ENCODE measurements around the gene HSD17B8. TPM values are rescaled to one million over a fixed set of nuclear protein-coding genes. Genes with fewer than 3 reads are reported as not detected.

Gene HSD17B8
- polyA plus RNA-seq, 2 of the 4 experiments (the other 2 are of a cell fraction): 9.5 to 16.5 TPM

DNA sequence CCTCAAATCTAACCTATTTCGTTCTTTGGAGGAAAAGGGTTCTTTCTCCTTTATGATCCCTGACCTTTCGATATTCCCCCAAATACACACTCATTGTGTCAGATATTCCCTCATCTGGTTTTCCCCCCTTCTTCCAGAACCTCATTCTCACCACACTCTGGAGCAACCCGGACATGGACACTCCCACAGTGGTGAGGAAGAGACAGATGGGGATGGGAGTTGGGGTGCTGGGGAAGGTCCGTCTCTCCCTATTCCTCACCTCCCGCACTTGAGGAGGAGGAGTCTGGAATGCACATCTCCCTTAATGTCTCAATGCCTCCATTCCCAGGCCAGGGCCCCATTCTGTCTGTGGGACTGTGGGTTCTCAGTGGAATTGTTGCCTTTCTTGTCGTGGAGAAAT is 2.5 kb upstream of the HSD17B8 start:
- CTCF ChIA-PET: interaction anchor here (1.0 kb wide), 1 partner anchor 46 kb away, joined by 3 read pairs; no protein-coding TSS in a partner anchor
- no peak overlapping the region for H3K27ac ChIP-seq
- FAIRE-seq: no peak
- TF ChIP-seq CBX8 (IDR thresholded peaks at IDR 0.05) (no peak), EHMT2 (IDR thresholded peaks at IDR 0.05; ENCODE audit: low read depth) (no peak), E2F6 (IDR thresholded peaks at IDR 0.05; ENCODE audit: borderline replicate concordance, low read depth) (no peak)
- no peaks in the 10 kb centered on the region for H3K9me3 ChIP-seq
- H3K4me1 ChIP-seq: peaks cover 46% of the 10 kb centered on the region
- DNase-seq (ENCODE audit: low read depth in 1 of 2, low spot score in 1 of 2): no peak
- WGBS (ENCODE audit: missing lambda C conversion rate): 93% methylated on average over 6 of the region's 6 CpGs
- H3K4me2 ChIP-seq: peak overlapping the region; percentile 97
- ATAC-seq: no peak
- POLR2A ChIA-PET: no interaction called here
- H3K4me3 ChIP-seq: peak overlapping the region; percentile 98

GRCh38 chr6:33202799-33203198 is 1.7 kb upstream of the HSD17B8 start:
- no peak for DNase-seq (ENCODE audit: low read depth in 1 of 2, low spot score in 1 of 2)
- TF ChIP-seq RNF2 (IDR thresholded peaks at IDR 0.05; ENCODE audit: borderline replicate concordance, low read depth) (no peak), NPAS2 (CRISPR knock-in tag; IDR thresholded peaks at IDR 0.05; ENCODE audit: borderline replicate concordance) (no peak), HES2 (IDR thresholded peaks at IDR 0.05) (no peak), E2F6 (IDR thresholded peaks at IDR 0.05; ENCODE audit: borderline replicate concordance, low read depth) (no peak), TFCP2L1 (CRISPR knock-in tag; IDR thresholded peaks at IDR 0.05) (no peak), PHF8 (IDR thresholded peaks at IDR 0.05; ENCODE audit: borderline replicate concordance, low read depth) (no peak), EHMT2 (IDR thresholded peaks at IDR 0.05; ENCODE audit: low read depth) (no peak), CBX2 (IDR thresholded peaks at IDR 0.05; ENCODE audit: borderline replicate concordance, low read depth) (no peak), ZNF302 (CRISPR knock-in tag; IDR thresholded peaks at IDR 0.05) (no peak), POLR2AphosphoS2 (conservative IDR thresholded peaks at IDR 0.05; ENCODE audit: low read length) (no peak), BHLHE40 (IDR thresholded peaks at IDR 0.05; ENCODE audit: low read depth, low read length) (no peak)
- ChIA-PET POLR2A (no interaction called here), CTCF (interaction anchor here (0.8 kb wide), 1 partner anchor 46 kb away, joined by 3 read pairs; no protein-coding TSS in a partner anchor)
- no peak overlapping the region for H3K4me3 ChIP-seq
- 77% methylated on average over 6 of the region's 6 CpGs for WGBS (ENCODE audit: missing lambda C conversion rate)
- H3K9me3 ChIP-seq: no peaks in the 10 kb centered on the region
- no peak overlapping the region for H3K4me2 ChIP-seq
- no peak for FAIRE-seq
- no peak overlapping the region for H3K27ac ChIP-seq
- peaks cover 50% of the 10 kb centered on the region for H3K4me1 ChIP-seq
- no peak for ATAC-seq

DNA sequence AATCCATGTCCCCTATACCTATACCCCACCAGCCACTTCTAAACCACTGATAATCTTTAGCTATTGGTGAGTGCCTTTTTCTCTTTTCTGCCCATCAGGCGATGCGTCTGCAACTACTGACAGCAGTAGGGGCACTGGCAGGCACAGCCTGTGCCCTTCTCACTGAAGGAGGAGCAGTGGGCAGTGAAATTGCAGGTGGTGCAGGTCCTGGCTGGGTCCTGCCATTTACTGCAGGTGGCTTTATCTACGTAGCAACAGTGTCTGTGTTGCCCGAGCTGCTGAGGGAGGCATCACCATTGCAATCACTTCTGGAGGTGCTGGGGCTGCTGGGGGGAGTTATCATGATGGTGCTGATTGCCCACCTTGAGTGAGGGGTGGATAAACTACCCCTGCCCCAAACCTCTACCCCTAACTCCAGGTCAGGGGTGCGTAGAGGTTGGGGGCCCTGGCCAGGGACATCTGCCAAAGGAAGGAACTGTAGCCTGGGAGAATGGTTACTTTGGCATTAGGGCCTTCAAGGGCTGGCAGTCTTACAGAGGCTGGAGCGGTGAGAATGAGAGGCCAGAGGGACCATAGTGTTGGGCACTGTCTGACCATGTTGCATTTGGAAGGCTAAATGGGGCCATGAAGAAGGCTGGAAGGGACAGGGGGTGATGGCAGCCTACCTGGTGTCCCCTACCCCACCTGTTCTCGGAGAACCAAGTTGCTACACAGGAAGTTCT is 851 bp upstream of the HSD17B8 start:
- TF ChIP-seq CBX8 (IDR thresholded peaks at IDR 0.05) (no peak), GATA3 (IDR thresholded peaks at IDR 0.05; ENCODE audit: borderline replicate concordance) (no peak), NFE2L2 (conservative IDR thresholded peaks at IDR 0.05; ENCODE audit: low read length) (no peak), SREBF2 (IDR thresholded peaks at IDR 0.05) (no peak), RAD21 (conservative IDR thresholded peaks at IDR 0.05 in 1 of 2, IDR thresholded peaks at IDR 0.05 in 1 of 2) (no peak), HOXA7 (CRISPR knock-in tag; IDR thresholded peaks at IDR 0.05) (no peak), CHD2 (IDR thresholded peaks at IDR 0.05; ENCODE audit: low read length, partially characterized antibody) (no peak), FOXS1 (CRISPR knock-in tag; IDR thresholded peaks at IDR 0.05) (no peak), EHF (CRISPR knock-in tag; IDR thresholded peaks at IDR 0.05) (no peak), EHMT2 (IDR thresholded peaks at IDR 0.05; ENCODE audit: low read depth) (no peak), HDAC2 (IDR thresholded peaks at IDR 0.05) (no peak)
- TF ChIP-seq, protein P1, sequence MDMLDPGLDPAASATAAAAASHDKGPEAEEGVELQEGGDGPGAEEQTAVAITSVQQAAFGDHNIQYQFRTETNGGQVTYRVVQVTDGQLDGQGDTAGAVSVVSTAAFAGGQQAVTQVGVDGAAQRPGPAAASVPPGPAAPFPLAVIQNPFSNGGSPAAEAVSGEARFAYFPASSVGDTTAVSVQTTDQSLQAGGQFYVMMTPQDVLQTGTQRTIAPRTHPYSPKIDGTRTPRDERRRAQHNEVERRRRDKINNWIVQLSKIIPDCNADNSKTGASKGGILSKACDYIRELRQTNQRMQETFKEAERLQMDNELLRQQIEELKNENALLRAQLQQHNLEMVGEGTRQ (IDR thresholded peaks at IDR 0.05): no peak
- TF ChIP-seq, protein P2, sequence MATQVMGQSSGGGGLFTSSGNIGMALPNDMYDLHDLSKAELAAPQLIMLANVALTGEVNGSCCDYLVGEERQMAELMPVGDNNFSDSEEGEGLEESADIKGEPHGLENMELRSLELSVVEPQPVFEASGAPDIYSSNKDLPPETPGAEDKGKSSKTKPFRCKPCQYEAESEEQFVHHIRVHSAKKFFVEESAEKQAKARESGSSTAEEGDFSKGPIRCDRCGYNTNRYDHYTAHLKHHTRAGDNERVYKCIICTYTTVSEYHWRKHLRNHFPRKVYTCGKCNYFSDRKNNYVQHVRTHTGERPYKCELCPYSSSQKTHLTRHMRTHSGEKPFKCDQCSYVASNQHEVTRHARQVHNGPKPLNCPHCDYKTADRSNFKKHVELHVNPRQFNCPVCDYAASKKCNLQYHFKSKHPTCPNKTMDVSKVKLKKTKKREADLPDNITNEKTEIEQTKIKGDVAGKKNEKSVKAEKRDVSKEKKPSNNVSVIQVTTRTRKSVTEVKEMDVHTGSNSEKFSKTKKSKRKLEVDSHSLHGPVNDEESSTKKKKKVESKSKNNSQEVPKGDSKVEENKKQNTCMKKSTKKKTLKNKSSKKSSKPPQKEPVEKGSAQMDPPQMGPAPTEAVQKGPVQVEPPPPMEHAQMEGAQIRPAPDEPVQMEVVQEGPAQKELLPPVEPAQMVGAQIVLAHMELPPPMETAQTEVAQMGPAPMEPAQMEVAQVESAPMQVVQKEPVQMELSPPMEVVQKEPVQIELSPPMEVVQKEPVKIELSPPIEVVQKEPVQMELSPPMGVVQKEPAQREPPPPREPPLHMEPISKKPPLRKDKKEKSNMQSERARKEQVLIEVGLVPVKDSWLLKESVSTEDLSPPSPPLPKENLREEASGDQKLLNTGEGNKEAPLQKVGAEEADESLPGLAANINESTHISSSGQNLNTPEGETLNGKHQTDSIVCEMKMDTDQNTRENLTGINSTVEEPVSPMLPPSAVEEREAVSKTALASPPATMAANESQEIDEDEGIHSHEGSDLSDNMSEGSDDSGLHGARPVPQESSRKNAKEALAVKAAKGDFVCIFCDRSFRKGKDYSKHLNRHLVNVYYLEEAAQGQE (IDR thresholded peaks at IDR 0.05): no peak
- TF ChIP-seq, protein P3, sequence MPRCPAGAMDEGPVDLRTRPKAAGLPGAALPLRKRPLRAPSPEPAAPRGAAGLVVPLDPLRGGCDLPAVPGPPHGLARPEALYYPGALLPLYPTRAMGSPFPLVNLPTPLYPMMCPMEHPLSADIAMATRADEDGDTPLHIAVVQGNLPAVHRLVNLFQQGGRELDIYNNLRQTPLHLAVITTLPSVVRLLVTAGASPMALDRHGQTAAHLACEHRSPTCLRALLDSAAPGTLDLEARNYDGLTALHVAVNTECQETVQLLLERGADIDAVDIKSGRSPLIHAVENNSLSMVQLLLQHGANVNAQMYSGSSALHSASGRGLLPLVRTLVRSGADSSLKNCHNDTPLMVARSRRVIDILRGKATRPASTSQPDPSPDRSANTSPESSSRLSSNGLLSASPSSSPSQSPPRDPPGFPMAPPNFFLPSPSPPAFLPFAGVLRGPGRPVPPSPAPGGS (IDR thresholded peaks at IDR 0.05): no peak
- Histone ChIP-seq H3K4me3 (no peak overlapping the region), H3K4me1 (peaks cover 49% of the 10 kb centered on the region), H3K4me2 (peak overlapping the region; percentile 76), H3K27ac (peak overlapping the region in 1 of 2 experiments; percentile 100; a peak in 3 of 6 replicates), H3K9me3 (no peaks in the 10 kb centered on the region)
- CTCF ChIA-PET: interaction anchor here (0.8 kb wide), 1 partner anchor 45 kb away, joined by 3 read pairs; no protein-coding TSS in a partner anchor
- no peak for DNase-seq (ENCODE audit: low read depth in 1 of 2, low spot score in 1 of 2)
- no peak for FAIRE-seq
- POLR2A ChIA-PET: no interaction called here
- 87% methylated on average over 5 of the region's 7 CpGs for WGBS (ENCODE audit: missing lambda C conversion rate)
- ATAC-seq: no peak
